ENCODE data around the gene DUOXA2. TPM values are rescaled to one million over a fixed set of nuclear protein-coding genes. Genes with fewer than 3 reads are reported as not detected.
A peak's percentile ranks its signal among the peaks of the same experiment; 100 is the strongest.

Gene DUOXA2
- polyA plus RNA-seq, 3 donors = 0.13 to 0.95 (median 0.56) TPM

DNA sequence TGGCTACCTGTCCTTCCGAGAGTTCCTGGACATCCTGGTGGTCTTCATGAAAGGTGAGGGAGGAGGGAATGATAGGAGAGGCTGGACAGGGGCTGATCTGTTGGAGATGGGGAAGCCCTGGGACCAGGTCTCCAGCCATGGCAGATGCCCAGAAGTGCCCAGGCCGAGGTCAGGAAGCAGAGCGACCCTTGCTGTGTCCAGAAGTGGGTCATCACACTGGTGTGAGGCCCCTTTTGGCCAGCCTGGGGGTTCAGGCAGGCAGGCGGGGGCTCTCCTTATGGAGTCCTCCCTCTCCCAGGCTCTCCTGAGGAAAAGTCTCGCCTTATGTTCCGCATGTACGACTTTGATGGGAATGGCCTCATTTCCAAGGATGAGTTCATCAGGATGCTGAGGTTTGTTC, 33.5 kb downstream of the DUOXA2 start:
- H3K27ac ChIP-seq (ENCODE audit: low read depth, low read length) = no peak overlapping the region
- 94 to 99% (median 97%) methylated on average over 7 of the region's 7 CpGs for WGBS, 3 donors

DNA sequence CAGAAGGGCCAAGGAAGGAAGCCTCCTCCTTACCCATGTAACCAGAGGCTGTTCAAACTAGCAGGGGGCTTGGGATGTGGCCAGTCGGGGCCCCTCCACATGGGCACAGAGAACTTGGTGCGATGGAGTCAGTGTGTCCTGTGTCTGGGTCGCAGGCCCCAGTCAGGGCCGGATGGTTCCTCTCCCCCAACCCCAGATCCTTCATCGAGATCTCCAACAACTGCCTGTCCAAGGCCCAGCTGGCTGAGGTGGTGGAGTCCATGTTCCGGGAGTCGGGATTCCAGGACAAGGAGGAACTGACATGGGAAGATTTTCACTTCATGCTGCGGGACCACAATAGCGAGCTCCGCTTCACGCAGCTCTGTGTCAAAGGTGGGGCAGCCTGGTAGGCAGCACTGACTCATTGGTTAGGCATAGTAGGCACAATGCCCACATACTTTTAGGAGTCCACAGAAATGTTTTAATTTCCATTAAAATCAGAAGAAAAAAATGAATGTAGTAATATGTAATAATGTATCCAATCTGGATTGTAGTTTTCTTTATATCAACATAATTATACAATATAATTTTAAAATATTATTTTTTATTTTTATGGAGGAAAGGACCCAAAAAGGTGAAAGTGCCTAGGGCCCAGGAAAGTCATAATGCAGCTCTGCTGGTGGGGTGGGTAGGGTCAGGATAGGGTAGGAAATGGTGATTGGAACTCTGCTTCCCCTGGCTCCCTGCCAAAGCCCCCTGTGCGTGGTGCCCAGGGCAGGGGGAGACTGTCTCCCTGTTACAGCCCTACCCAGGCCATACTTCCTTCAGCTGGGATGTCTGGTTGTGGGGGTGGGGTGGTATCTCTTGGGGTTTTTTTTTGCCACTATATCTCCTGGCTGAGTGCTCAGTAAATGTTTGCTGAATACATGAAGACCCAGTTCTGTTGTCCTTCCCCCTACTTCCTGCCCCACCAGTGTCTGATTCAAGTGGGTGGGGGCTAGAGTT, 34.2 kb downstream of the DUOXA2 start:
- no peak overlapping the region for H3K27ac ChIP-seq (ENCODE audit: low read depth, low read length)
- WGBS, 3 donors = 85 to 89% (median 88%) methylated on average over 12 of the region's 12 CpGs

- H3K27ac ChIP-seq (ENCODE audit: low read depth, low read length) = no peak overlapping the region
- 72 to 97% (median 91%) methylated on average over 1 of the region's 1 CpG for WGBS, 3 donors
These were observed 34.9 kb downstream of the DUOXA2 start for GRCh38 chr15:45149060-45149459.

- 75 to 87% (median 77%) methylated on average over 6 of the region's 6 CpGs for WGBS, 3 donors
- H3K27ac ChIP-seq (ENCODE audit: low read depth, low read length) = no peak overlapping the region
These were observed 36.4 kb downstream of the DUOXA2 start for GRCh38 chr15:45150481-45150880.

DNA sequence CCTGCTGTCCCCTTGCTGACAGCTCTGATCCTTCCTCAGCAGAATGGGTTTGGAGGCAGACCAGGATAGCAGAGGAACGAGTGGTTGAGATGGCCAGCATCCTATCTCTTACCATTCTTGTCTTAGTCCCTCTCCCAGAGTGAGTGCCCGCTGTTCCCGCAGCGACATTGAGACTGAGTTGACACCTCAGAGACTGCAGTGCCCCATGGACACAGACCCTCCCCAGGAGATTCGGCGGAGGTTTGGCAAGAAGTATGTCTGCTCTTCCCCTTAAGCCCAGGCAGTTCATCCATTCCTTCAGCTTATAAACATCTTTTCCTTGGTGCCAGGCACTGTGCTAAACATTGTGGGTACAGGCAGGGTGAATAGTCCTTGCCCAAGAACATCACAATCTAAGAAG, 36.9 kb downstream of the DUOXA2 start:
- 86 to 95% (median 93%) methylated on average over 6 of the region's 6 CpGs for WGBS, 3 donors
- H3K27ac ChIP-seq (ENCODE audit: low read depth, low read length) = no peak overlapping the region

DNA sequence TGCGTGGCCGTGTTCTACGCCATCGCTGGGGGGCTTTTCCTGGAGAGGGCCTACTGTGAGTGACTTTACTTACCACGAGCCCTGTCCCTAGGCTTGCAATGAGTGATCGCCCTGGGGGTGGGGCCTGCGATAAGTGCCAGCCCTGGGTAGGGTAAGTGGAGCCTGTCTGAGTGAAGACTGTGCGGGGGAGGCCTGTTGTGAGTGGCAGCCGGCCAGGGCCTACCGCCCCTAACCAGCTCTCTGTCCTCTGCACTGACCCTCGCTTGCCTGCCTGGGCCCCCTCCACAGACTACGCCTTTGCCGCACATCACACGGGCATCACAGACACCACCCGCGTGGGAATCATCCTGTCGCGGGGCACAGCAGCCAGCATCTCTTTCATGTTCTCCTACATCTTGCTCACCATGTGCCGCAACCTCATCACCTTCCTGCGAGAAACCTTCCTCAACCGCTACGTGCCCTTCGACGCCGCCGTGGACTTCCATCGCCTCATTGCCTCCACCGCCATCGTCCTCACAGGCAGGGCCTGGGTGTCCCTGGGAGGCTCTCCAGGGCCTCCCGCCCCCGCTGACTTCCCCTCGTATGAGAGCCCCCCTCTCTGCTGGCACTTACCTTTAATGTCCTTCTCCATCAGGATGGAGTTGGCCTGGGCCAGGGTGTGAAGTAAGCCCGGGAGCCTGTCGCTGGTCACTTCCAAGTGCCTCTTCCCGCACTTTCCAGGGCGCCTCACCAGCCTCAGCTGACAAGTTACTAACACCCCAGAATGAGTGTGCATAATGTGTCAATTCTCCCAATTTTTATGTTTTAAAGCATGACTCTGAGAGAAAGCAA, 38.1 kb downstream of the DUOXA2 start:
- 94 to 96% (median 94%) methylated on average over 36 of the region's 36 CpGs for WGBS, 3 donors
- no peak overlapping the region for H3K27ac ChIP-seq (ENCODE audit: low read depth, low read length)

GRCh38 chr15:45155739-45156138, 41.6 kb downstream of the DUOXA2 start:
- WGBS, 3 donors = 70 to 88% (median 75%) methylated on average over 8 of the region's 8 CpGs
- H3K27ac ChIP-seq (ENCODE audit: low read depth, low read length) = no peak overlapping the region

DNA sequence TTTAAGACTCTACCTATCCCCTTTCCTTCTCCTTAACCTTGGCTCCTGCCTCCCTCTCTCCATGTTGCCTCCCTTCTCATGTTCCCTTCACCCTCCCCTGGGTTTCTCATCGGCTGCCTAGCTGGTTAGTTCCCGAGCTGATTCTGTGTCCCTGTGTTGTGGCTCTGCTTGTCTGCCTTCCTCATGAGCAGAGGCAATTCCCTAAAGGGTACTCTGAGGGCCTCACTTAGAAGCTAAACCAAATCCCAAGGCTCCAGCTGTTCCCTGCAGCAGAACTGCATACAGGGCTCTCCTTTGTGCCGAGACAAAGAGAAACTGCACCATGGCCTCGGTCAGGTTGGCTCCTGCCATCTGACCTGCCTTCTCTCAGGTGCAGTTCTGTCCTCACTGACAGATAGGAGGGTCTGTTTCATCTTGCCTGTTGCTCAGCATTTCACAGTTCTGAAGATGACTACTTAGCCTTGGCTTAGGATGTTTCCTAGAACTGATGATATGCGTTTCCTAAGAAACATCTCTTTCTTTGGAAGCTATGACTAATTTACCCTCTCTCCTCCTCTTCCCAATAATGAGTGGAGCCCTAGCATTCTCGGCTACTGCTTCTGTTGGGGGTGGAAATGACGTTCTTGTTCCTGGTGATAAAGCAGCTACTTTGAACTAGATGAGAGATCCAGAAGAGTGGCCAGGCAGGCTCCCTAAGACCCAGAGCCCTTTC, 42.8 kb downstream of the DUOXA2 start:
- 71 to 85% (median 78%) methylated on average over 7 of the region's 7 CpGs for WGBS, 3 donors
- no peak overlapping the region for H3K27ac ChIP-seq (ENCODE audit: low read depth, low read length)

GRCh38 chr15:45157974-45158373, 43.8 kb downstream of the DUOXA2 start:
- H3K27ac ChIP-seq (ENCODE audit: low read depth, low read length) = no peak overlapping the region
- 46 to 87% (median 48%) methylated on average over 1 of the region's 1 CpG for WGBS, 3 donors

DNA sequence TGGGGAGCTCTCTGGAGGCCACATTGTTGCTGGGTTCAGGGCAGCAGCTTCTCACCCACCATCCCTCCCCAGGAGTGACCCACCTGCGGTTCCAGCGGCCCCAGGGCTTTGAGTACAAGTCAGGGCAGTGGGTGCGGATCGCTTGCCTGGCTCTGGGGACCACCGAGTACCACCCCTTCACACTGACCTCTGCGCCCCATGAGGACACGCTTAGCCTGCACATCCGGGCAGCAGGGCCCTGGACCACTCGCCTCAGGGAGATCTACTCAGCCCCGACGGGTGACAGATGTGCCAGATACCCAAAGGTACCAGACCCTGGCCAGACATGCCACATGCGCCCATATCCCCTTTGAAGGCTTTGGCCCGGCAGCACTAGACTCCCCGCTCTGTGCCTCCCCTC, 47.5 kb downstream of the DUOXA2 start:
- H3K27ac ChIP-seq (ENCODE audit: low read depth, low read length) = no peak overlapping the region
- 92 to 93% (median 93%) methylated on average over 12 to 14 of the region's 14 CpGs for WGBS, 3 donors

- WGBS, 3 donors = 5 to 13% (median 6%) methylated on average over 7 of the region's 7 CpGs
- H3K27ac ChIP-seq (ENCODE audit: low read depth, low read length) = no peak overlapping the region
These were observed 48.8 kb downstream of the DUOXA2 start for GRCh38 chr15:45162771-45163507.

GRCh38 chr15:45163508-45163856, 49.4 kb downstream of the DUOXA2 start:
- 69 to 87% (median 82%) methylated on average over 9 of the region's 9 CpGs for WGBS, 3 donors
- no peak overlapping the region for H3K27ac ChIP-seq (ENCODE audit: low read depth, low read length)

- WGBS, 3 donors = 90 to 100% (median 100%) methylated on average over 1 of the region's 1 CpG
These were observed 50.8 kb downstream of the DUOXA2 start for GRCh38 chr15:45164914-45165313.

DNA sequence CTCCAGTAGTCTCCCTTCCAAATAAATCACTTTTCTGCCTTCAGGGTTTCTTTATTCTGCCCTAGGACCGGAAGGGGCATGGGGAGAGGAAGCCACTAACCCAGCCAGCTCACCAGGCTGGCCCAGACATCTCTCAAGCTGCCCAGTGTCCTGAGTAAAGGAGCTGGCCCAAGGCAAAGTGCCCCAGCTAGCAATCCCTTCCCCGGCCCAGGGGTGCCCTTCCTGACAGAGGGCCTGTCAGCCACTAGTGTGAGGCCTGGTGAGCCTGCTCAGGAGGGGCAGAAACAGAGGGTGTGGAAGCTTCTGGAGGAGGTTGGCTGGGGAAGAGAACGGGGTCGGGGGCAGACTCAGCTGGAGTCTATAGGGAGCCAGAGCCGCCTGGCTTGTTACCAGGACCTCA, 51.4 kb downstream of the DUOXA2 start:
- 73 to 88% (median 76%) methylated on average over 4 to 5 of the region's 5 CpGs for WGBS, 3 donors

More at GRCh38 chr15:45164914-45165313, 50.8 kb downstream of the DUOXA2 start:
- no peak overlapping the region for H3K27ac ChIP-seq (ENCODE audit: low read depth, low read length)

DNA sequence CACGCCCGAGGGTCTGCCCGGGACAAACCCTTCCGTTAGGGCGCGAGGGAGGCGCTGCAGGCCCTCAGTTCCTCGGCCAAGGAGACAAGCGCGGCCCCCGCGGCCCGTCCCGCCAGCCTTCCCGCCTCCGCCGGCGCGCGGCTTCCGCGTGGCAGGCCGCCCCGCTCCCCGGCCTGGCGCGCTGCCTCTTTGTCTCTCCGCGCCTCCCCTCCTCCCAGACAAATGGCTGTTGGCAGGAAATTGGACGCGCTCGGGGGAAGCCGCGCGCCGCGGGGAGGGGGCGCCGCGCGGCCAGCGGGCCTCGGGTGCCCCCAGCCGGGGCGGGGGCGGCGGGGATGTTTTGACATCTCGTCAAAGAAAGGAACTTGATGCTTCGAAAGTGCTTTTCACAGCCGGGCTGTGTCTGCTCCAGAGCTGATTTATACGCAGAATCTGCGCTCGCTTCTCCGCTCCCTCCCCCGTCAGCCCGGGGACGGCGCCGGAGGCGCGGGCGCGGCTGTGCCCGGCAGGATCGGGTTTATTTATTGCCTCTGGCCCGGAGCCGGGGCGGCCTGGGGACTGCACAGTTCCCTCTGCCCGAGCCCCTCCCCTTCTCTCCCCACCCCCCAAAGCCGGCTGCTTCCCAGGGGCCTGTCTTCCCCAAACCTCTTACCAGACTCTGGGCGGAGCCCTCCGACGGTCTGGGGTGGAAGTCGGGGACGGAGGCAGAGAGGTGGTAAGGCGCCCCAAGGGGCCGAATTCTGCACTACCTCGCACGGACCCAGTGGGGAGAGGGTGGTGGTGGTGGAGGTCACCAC, 52.9 kb downstream of the DUOXA2 start:
- 0 to 1% (median 1%) methylated on average over 49 to 79 of the region's 79 CpGs for WGBS, 3 donors
- peak overlapping the region; percentile 93 for H3K27ac ChIP-seq (ENCODE audit: low read depth, low read length)

More for the DNA sequence above, 51.4 kb downstream of the DUOXA2 start:
- no peak overlapping the region for H3K27ac ChIP-seq (ENCODE audit: low read depth, low read length)

DNA sequence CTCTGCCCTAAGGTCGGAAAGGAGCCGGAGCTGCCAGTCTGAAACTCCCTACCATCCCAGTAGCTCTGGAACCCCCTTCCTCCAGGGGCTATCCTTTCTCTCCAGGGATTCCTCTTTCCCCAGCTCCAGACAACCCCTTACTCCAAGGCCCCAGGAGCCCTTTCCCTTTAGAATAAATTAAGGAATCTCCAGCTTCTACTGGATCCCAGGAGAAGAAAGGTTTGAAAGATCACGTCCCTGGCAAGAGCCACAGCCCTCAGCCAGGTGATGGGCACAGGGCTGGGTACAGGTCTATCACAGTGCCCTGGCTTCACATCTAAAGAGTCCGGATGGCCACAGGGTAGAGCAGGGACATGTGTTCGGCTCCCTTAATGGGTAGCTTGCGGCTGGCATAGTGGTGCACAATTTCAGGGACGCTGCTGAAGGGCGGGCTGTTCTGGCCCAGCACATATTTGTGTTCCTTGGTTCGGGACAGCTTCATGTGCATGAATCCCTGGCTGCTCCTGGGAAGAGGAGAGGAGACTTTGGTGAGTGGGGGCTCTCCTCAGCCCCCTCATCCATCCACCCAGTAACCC, 53.6 kb downstream of the DUOXA2 start:
- no peak overlapping the region for H3K27ac ChIP-seq (ENCODE audit: low read depth, low read length)
- WGBS, 3 donors = 68 to 76% (median 72%) methylated on average over 7 to 9 of the region's 9 CpGs
